SK-N-SH treated with all-trans-retinoic acid at 6 μM for 48 hours (cell line): ENCODE results near the gene EP400.

Experiments
- ARNTL ChIP-seq: fragments of 450-650 bp; formaldehyde crosslinking; IDR thresholded peaks from 2 replicates; pipeline ENCODE4 v1.5.0; 2020; ENCODE audit warnings: low read depth, mild to moderate bottlenecking, moderate library complexity, borderline replicate concordance
- ESRRG ChIP-seq: fragments of 250-450 bp; sonication (Bioruptor Pico); IDR thresholded peaks from 2 replicates; pipeline ENCODE4 v1.6.1; 2021; ENCODE audit warnings: mild to moderate bottlenecking
- GLIS3 ChIP-seq: fragments of 250-450 bp; sonication (Bioruptor Pico); IDR thresholded peaks from 2 replicates; pipeline ENCODE4 v1.5.0; 2020; ENCODE audit warnings: mild to moderate bottlenecking, moderate library complexity
- ISL1 ChIP-seq: fragments of 250-450 bp; sonication (Bioruptor Pico); IDR thresholded peaks from 2 replicates; pipeline ENCODE4 v2.1.2; 2022; ENCODE audit warnings: mild to moderate bottlenecking, moderate library complexity
- OSR1 ChIP-seq: fragments of 250-450 bp; sonication (Bioruptor Pico); IDR thresholded peaks from 2 replicates; pipeline ENCODE4 v1.8.0; 2022; ENCODE audit warnings: moderate library complexity, mild to moderate bottlenecking, inconsistent platforms
- PPARA ChIP-seq: fragments of 250-450 bp; sonication (Bioruptor Pico); IDR thresholded peaks from 2 replicates; pipeline ENCODE4 v1.5.0; 2020; ENCODE audit warnings: mild to moderate bottlenecking, borderline replicate concordance
- RARB ChIP-seq: fragments of 250-450 bp; sonication (Bioruptor Pico); IDR thresholded peaks from 2 replicates; pipeline ENCODE4 v1.8.0; 2021; ENCODE audit warnings: mild to moderate bottlenecking, moderate library complexity
- SNAI2 ChIP-seq: fragments of 250-450 bp; sonication (Bioruptor Pico); IDR thresholded peaks from 2 replicates; pipeline ENCODE4 v1.5.0; 2020; ENCODE audit warnings: mild to moderate bottlenecking, moderate library complexity
- ZFP3 ChIP-seq: fragments of 250-450 bp; sonication (Bioruptor Pico); IDR thresholded peaks from 2 replicates; pipeline ENCODE4 v1.5.0; 2020; ENCODE audit warnings: mild to moderate bottlenecking, moderate library complexity
- ZFP30 ChIP-seq: fragments of 450-650 bp; formaldehyde crosslinking; IDR thresholded peaks from 2 replicates; pipeline ENCODE4 v1.5.0; 2022; ENCODE audit warnings: mild to moderate bottlenecking, moderate library complexity
- TF ChIP-seq, protein P1 (sequence below): fragments of 250-450 bp; sonication (Bioruptor Pico); IDR thresholded peaks from 2 replicates; pipeline ENCODE4 v1.8.0; 2020; ENCODE audit warnings: mild to moderate bottlenecking, moderate library complexity, borderline replicate concordance

DNA sequence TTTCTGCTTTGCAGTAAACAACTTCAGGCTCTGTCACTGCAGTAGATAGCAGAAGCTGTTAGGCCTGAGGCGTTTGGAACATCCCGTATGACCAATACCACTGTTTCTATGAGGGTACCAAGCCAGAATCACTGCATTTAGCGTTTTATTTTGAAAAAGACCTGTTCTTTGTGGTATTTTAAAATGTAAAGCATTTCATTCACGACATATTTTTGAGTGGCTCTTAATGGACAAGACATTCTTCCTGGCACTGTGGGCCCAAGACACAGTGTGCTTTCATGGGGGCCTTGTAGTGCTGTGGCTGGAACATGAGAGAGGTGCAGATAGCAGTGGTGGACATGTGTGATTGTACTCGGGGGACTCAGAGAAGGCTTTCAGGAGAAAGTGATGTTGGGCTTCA, 107.9 kb downstream of the EP400 start:
- TF ChIP-seq ESRRG (CRISPR knock-in tag): no peak
- TF ChIP-seq, protein P1, sequence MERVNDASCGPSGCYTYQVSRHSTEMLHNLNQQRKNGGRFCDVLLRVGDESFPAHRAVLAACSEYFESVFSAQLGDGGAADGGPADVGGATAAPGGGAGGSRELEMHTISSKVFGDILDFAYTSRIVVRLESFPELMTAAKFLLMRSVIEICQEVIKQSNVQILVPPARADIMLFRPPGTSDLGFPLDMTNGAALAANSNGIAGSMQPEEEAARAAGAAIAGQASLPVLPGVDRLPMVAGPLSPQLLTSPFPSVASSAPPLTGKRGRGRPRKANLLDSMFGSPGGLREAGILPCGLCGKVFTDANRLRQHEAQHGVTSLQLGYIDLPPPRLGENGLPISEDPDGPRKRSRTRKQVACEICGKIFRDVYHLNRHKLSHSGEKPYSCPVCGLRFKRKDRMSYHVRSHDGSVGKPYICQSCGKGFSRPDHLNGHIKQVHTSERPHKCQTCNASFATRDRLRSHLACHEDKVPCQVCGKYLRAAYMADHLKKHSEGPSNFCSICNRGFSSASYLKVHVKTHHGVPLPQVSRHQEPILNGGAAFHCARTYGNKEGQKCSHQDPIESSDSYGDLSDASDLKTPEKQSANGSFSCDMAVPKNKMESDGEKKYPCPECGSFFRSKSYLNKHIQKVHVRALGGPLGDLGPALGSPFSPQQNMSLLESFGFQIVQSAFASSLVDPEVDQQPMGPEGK (CRISPR knock-in tag): no peak
- no peak for TF ChIP-seq ZFP30
- TF ChIP-seq ZFP3: no peak
- TF ChIP-seq OSR1 (CRISPR knock-in tag): no peak
- TF ChIP-seq ISL1 (CRISPR knock-in tag): no peak
- TF ChIP-seq GLIS3: no peak
- no peak for TF ChIP-seq RARB (CRISPR knock-in tag)
- TF ChIP-seq ARNTL (CRISPR knock-in tag): no peak
- no peak for TF ChIP-seq SNAI2 (CRISPR knock-in tag)
- TF ChIP-seq PPARA: no peak
